Memory B cell (primary cell): ENCODE measurements around the gene ARHGAP24.
A peak's percentile ranks its signal among the peaks of the same experiment; 100 is the strongest.
"Not testable (repeated sequence)": the region's sequence is repeated elsewhere in the genome, so short reads cannot be mapped to it uniquely, and the experiment has no call there.

Experiments used
- ATAC-seq: fragments of 150-1000 bp; cut with Tn5 transposase; 2 replicates; pipeline ENCODE4 v1.10.0; 2021; ENCODE audit warnings: low read depth, mild to moderate bottlenecking, moderate library complexity
- DNase-seq, 2 donors: peaks; one replicate each; pipeline ENCODE4 v3.0.0; 2022; ENCODE audit warnings: low spot score in 2 of 2
- H3K27ac Mint-ChIP-seq: one replicate; pipeline ENCODE4 v1.8.0; 2022; ENCODE audit warnings: mild to moderate bottlenecking, moderate library complexity, mixed read lengths
- H3K27me3 Mint-ChIP-seq: one replicate; pipeline ENCODE4 v1.8.0; 2022; ENCODE audit warnings: mixed read lengths
- H3K36me3 Mint-ChIP-seq: one replicate; pipeline ENCODE4 v1.8.0; 2022; ENCODE audit warnings: mild to moderate bottlenecking, mixed read lengths
- H3K4me1 Mint-ChIP-seq: one replicate; pipeline ENCODE4 v1.8.0; 2022; ENCODE audit warnings: mixed read lengths
- H3K4me3 Mint-ChIP-seq: one replicate; pipeline ENCODE4 v1.8.0; 2022; ENCODE audit warnings: mild to moderate bottlenecking, moderate library complexity, mixed read lengths
- H3K9me3 Mint-ChIP-seq: one replicate; pipeline ENCODE4 v1.8.0; 2022; ENCODE audit warnings: mixed read lengths

ARHGAP24 gene

DNA sequence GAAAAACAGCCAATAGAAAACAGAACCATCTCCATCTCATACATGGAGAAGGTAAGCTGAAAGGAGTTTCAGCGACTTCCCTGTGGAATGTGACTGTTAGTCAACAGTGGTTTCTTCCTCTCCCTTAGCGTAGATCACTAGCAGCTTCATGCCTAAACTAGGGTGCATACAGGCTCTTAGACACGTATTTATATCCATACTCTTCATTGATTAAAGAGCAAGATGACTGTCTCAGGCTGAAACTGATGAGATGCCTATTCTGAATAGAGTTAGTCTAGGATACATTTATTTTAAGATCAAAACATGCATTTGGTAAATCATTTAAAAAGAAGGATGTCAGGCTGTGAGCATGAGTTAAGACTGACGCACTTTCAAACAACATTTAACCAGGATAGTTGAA, 423.3 kb downstream of the ARHGAP24 start:
- no peak for ATAC-seq
- no peak for DNase-seq
- Mint-ChIP-seq H3K4me1 (peaks cover 18% of the 10 kb centered on the region), H3K4me3 (no peak overlapping the region), H3K9me3 (no peaks in the 10 kb centered on the region), H3K36me3 (peaks cover 6% of the 10 kb centered on the region), H3K27me3 (no peaks in the 10 kb centered on the region), H3K27ac (no peak overlapping the region)

DNA sequence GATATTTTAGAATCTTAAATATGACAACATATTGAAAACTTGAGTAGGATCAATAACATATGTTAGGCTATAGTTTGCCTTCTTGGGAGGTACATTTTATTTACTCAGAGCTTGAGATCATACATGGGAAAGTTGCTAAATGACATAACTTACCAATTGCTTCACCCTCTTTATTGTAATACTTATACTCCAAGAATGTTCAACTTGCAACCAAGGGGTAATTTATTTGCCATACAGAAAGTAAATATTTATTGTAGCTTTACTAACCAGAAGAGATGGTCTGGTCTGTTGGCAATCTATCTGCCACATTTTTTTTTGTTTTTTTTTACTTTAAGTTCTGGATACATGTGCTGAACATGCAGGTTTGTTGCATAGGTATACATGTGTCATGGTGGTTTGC, 426.6 kb downstream of the ARHGAP24 start:
- H3K27me3 Mint-ChIP-seq: no peaks in the 10 kb centered on the region
- no peak for DNase-seq

DNA sequence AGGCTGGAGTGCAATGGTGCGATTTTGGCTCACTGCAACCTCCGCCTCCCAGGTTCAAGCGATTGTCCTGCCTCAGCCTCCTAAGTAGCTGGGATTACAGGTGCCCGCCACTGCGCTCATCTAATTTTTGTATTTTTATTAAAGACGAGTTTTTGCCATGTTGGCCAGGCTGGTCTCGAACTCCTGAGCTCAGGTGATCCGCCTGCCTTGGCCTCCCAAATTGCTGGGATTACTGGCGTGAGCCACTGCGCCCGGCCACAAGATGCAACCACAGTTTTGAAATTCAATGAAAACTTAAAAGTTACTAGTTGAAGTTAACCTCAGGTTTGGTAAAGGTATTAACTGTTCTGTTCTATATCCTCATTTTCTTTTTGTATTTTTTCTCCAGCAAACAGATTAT, 427.7 kb downstream of the ARHGAP24 start:
- not testable (repeated sequence) for DNase-seq, ATAC-seq, H3K4me3 Mint-ChIP-seq, H3K9me3 Mint-ChIP-seq, H3K27ac Mint-ChIP-seq, H3K36me3 Mint-ChIP-seq, H3K27me3 Mint-ChIP-seq
- peaks cover 21% of the 10 kb centered on the region for H3K4me1 Mint-ChIP-seq

More for the DNA sequence above, 426.6 kb downstream of the ARHGAP24 start:
- Mint-ChIP-seq H3K4me1 (peaks cover 21% of the 10 kb centered on the region), H3K36me3 (peaks cover 3% of the 10 kb centered on the region), H3K4me3 (no peak overlapping the region), H3K9me3 (no peaks in the 10 kb centered on the region), H3K27ac (no peak overlapping the region)
- ATAC-seq: no peak

DNA sequence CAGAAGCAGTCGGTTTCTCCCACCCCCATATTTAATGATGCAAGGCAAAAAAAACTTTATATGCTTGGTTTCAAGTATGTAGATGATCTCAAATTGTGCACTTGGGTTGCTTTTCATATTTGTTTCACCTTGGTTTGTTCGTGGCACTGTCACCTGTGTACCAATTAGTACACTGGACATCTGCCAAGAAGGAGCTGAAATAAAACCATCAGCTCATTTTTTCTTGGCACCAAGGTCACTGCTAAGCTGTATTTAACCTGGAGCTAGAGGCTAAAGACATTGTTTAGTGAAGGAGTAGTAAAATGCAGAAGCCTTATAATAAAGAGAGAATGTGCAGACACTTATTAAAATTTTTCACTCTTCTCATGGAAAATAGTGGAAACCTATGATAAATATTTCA, 430.8 kb downstream of the ARHGAP24 start:
- Mint-ChIP-seq H3K27ac (no peak overlapping the region), H3K4me3 (no peak overlapping the region), H3K36me3 (peaks cover 8% of the 10 kb centered on the region), H3K4me1 (peaks cover 25% of the 10 kb centered on the region), H3K27me3 (no peaks in the 10 kb centered on the region), H3K9me3 (no peaks in the 10 kb centered on the region)
- DNase-seq (no peak), ATAC-seq (no peak)

DNA sequence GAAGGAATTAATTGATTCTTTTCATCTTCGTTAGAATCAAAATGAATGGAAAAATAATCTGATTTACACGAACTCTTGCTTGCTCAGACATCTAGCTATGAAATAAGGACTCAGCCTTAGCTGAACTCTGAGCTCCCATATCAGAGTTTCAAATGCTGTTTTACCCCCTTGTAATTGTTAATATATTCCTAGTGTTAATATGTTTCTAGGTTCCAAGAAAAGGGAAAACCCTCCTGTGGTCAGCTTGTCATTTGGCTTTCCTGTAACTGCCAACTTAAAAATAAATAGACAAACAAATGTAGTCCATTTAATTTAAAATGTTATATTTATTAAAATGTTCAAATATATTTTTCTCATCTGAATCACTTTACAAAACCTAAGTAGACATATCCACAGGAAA, 432.1 kb downstream of the ARHGAP24 start:
- no peaks in the 10 kb centered on the region for H3K9me3 Mint-ChIP-seq
- H3K27me3 Mint-ChIP-seq: no peaks in the 10 kb centered on the region
- peaks cover 22% of the 10 kb centered on the region for H3K4me1 Mint-ChIP-seq
- ATAC-seq: no peak
- no peak overlapping the region for H3K4me3 Mint-ChIP-seq
- no peak for DNase-seq
- no peak overlapping the region for H3K27ac Mint-ChIP-seq
- peaks cover 8% of the 10 kb centered on the region for H3K36me3 Mint-ChIP-seq

DNA sequence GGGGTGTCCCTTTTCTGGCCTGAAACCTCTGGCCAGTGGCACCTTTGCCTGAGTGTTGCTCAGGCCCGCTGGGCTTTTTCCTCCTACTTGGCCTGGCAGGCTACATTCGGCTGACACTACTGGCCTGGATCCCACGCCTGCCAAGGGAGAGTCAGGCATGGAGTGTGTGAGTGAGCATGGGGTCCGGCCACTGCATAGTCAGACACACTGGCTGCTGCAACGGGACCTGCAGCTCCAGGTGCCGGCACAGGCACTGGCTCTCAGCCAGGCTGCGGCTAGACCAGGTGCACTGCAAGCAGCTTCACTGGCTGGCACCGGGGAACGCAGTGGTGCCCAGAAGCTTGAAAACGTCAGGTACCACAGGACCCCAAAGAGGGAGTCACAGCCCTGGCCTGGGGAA, 434.9 kb downstream of the ARHGAP24 start:
- peaks cover 12% of the 10 kb centered on the region for H3K36me3 Mint-ChIP-seq
- no peaks in the 10 kb centered on the region for H3K9me3 Mint-ChIP-seq
- no peak overlapping the region for H3K4me3 Mint-ChIP-seq
- DNase-seq (no peak), ATAC-seq (no peak)
- no peak overlapping the region for H3K27ac Mint-ChIP-seq
- H3K4me1 Mint-ChIP-seq: peaks cover 25% of the 10 kb centered on the region
- H3K27me3 Mint-ChIP-seq: no peaks in the 10 kb centered on the region

DNA sequence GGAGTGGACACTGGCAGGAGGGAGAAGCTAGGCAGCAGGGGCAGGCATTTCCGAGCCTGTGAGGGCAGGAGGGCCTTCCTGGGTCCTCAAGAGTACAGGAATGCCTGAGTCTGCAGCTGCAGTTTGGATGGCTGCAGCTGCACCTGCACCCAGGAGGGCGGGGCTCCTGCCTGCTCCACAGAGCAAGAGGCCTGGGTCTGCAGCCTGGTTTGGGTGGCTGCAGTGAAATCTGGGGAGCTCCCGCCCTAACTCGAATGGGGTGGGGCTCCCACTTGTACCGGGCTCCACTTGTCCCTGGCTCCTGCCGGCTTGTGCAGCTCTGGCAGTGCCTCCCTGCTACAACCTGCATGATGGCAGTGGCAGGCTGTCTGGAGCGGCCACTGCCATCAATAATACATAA, 436.0 kb downstream of the ARHGAP24 start:
- peaks cover 2% of the 10 kb centered on the region for H3K9me3 Mint-ChIP-seq
- no peak overlapping the region for H3K27ac Mint-ChIP-seq
- H3K4me3 Mint-ChIP-seq: no peak overlapping the region
- no peak for ATAC-seq
- H3K27me3 Mint-ChIP-seq: no peaks in the 10 kb centered on the region
- peaks cover 18% of the 10 kb centered on the region for H3K36me3 Mint-ChIP-seq
- H3K4me1 Mint-ChIP-seq: peaks cover 20% of the 10 kb centered on the region
- no peak for DNase-seq

DNA sequence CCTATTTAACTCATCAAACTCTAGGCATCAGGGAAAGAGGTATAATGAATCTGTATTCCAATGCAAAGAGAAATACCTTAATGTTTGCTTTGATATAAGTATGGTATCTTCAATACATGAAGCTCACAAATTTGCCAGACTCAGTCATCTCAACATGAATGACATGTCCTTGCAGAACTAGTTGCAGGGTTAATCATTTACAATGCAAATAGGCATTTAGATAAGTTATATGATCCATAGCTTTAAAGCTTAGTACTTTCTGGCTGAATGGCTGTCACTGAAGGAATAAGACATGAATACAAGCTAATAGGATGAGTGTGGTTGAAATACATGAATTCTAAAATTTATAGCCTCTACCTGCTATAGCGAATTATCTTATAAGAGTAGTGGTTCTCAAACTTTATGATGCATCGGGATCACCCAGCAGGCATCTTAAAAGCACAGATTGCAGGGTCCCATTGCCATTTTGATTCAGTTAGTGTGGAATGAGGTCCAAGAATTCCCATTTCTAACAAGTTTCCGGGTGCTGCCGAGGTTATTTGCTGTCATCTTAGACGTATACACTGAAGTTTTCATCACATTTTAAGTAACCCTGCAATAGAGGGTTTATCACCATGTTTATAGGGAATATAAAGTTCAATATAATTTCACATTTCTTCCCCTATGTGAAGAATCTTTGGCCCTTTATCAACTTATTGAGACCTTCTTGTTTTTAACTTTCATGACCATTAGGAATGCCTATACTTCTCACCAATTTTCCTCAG, 439.2 kb downstream of the ARHGAP24 start:
- DNase-seq (no peak), ATAC-seq (no peak)
- H3K27me3 Mint-ChIP-seq: no peaks in the 10 kb centered on the region
- H3K27ac Mint-ChIP-seq: no peak overlapping the region
- H3K4me3 Mint-ChIP-seq: no peak overlapping the region
- H3K4me1 Mint-ChIP-seq: peaks cover 14% of the 10 kb centered on the region
- H3K36me3 Mint-ChIP-seq: peaks cover 13% of the 10 kb centered on the region
- H3K9me3 Mint-ChIP-seq: peaks cover 2% of the 10 kb centered on the region

DNA sequence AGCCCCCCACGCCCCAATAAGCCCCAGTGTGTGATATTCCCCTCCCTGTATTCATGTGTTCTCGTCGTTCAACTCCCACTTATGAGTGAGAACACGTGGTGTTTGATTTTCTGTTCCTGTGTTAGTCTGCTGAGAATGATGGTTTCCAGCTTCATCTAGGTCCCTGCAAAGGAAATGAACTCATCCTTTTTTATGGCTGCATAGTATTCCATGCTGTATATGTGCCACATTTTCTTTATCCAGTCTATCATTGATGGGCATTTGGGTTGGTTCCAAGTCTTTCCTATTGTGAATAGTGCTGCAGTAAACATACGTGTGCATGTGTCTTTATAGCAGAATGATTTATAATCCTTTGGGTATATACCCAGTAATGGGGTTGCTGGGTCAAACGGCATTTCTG, 440.6 kb downstream of the ARHGAP24 start:
- H3K4me3 Mint-ChIP-seq, H3K27me3 Mint-ChIP-seq, ATAC-seq, H3K9me3 Mint-ChIP-seq, DNase-seq: not testable (repeated sequence)
- Mint-ChIP-seq H3K36me3 (peaks cover 13% of the 10 kb centered on the region), H3K27ac (peak overlapping the region; percentile 31), H3K4me1 (peaks cover 15% of the 10 kb centered on the region)

DNA sequence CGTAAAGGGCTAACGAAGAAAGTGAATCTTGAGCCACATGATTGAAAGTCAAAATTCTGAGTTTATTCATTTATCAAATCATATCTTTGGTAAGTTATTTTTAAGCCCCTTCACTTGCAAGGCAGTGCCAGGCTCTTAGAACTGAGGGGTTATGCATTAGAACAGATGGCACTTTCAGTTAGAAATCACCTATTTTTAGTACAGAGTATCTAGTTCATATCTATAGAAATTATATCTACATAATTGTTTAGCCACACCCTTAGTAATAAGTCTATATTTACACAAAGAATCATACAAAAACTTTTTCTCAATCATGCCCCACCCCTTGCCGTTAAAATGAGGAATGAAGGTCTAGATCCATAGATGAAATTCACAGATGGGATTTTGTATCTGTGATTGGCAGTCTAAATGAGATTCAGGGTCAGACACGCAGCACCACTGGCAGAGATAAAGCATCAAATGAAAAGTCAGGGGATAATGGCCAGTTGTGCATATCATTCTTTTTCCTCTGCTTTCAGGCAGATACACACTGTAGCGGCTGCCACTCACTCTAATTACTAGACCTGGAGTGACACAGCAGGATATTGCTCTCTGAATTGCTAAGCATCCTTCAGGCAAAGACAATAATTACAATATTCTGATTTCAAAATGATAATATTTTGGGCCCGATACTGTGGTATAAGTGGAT, 444.4 kb downstream of the ARHGAP24 start:
- DNase-seq: no peak
- peaks cover 13% of the 10 kb centered on the region for H3K4me1 Mint-ChIP-seq
- peaks cover 2% of the 10 kb centered on the region for H3K9me3 Mint-ChIP-seq
- H3K27ac Mint-ChIP-seq: no peak overlapping the region
- peaks cover 18% of the 10 kb centered on the region for H3K36me3 Mint-ChIP-seq
- no peaks in the 10 kb centered on the region for H3K27me3 Mint-ChIP-seq
- no peak overlapping the region for H3K4me3 Mint-ChIP-seq
- ATAC-seq: no peak

DNA sequence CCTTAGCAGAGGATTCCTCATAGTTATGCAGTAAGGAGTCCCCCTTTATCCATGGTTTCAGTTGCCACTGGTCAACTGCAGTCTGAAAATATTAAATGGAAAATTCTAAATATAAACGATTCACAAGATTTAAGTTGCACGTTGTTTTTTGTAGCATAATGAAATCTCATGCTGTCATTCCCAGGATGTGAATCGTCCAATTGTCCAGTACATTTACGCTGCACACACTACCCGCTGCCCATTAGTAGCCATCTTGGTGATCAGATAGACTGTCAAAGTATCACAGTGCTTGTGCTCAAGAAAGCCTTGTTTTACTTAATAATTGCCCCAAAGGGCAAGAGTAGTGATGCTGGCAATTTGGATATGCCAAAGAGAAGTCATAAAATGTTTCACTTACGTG, 450.1 kb downstream of the ARHGAP24 start:
- H3K9me3 Mint-ChIP-seq: no peaks in the 10 kb centered on the region
- ATAC-seq: no peak
- no peak overlapping the region for H3K27ac Mint-ChIP-seq
- no peak for DNase-seq
- H3K27me3 Mint-ChIP-seq: no peaks in the 10 kb centered on the region
- peaks cover 14% of the 10 kb centered on the region for H3K36me3 Mint-ChIP-seq
- no peak overlapping the region for H3K4me3 Mint-ChIP-seq
- peaks cover 28% of the 10 kb centered on the region for H3K4me1 Mint-ChIP-seq

DNA sequence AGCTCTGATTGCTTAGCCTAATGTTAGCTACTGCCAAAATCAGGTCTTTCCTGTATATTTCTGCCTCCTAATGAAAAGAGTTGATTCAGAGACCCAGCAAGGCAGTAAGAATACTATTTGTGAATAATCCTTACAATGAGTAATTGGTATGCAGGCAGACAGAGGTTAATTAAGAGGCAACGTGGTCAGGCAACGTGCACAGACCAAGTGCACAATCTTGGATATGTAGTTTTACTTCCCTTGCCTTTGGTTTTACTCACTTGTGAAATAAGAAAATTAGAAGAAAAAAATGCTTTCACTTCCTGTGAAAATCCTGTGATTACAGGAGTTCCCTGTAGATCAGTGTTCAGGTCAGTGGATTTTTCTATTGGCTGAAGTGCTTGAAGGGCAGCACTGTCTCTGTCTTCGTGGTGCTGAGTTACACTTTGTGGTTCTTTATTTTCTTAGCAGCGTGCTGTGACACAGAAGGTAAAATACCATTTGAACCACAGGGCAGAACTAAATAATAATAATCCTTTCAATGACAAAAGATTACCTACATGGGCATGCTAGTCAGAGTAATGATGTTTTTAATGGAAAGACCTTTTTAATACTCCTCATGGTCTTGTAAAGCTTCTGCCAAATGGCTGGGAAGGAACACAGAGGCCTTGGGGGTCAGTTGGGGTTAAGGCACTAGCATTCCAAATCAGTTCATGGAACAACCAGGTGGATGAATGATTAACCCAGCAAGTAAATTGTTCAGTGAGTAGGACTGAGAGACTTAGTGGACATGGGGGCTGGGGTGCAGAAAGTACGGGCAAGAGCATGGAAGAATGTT, 454.0 kb downstream of the ARHGAP24 start:
- Mint-ChIP-seq H3K36me3 (peaks cover 7% of the 10 kb centered on the region), H3K4me3 (no peak overlapping the region), H3K27me3 (no peaks in the 10 kb centered on the region), H3K27ac (peak overlapping the region; percentile 86), H3K4me1 (peaks cover 22% of the 10 kb centered on the region), H3K9me3 (no peaks in the 10 kb centered on the region)
- ATAC-seq: peak; percentile 54
- DNase-seq: no peak

DNA sequence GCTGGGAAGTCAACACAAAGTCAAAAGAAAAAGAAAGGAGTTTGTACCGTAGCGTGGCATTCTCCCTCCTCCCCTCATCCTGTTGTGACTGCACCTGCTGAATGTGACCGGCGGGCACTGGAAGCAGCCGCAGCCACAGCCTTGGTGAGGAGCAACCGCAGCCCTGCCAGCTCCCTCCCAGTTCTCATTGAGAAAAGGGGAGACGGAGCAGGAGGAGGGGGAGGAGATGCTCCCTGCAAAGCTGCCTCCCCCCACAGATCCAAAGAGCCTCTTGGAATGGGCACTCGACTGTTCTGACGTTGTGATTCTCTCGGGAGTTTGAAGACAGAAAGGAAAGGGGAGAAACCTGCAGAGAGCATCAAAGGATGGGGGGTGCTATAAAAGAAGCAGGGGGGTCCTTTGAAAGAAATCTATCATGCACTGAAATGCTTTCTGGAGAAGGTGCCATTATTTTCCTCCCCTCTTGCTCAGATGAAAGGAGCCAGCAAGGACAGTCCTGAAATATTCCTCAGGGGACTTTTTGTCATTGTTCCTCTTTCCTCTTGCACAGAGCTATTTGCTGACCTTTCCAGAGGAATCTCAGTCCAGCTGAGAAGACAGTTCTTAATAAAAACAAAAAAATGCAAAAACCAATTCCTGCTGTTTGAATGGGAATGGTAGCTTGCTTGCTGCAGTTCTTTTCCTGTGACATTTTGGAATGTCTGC, 455.2 kb downstream of the ARHGAP24 start:
- H3K36me3 Mint-ChIP-seq: peaks cover 6% of the 10 kb centered on the region
- H3K27ac Mint-ChIP-seq: peak overlapping the region; percentile 86
- no peaks in the 10 kb centered on the region for H3K9me3 Mint-ChIP-seq
- DNase-seq (no peak), ATAC-seq (peak; percentile 37)
- no peak overlapping the region for H3K4me3 Mint-ChIP-seq
- no peaks in the 10 kb centered on the region for H3K27me3 Mint-ChIP-seq
- H3K4me1 Mint-ChIP-seq: peaks cover 22% of the 10 kb centered on the region
